ENCODE results near the gene SAPCD2. TPM values are rescaled to one million over a fixed set of nuclear protein-coding genes. Genes with fewer than 3 reads are reported as not detected.
"Not testable (repeated sequence)": the region's sequence is repeated elsewhere in the genome, so short reads cannot be mapped to it uniquely, and the experiment has no call there.

SAPCD2 gene, protein sequence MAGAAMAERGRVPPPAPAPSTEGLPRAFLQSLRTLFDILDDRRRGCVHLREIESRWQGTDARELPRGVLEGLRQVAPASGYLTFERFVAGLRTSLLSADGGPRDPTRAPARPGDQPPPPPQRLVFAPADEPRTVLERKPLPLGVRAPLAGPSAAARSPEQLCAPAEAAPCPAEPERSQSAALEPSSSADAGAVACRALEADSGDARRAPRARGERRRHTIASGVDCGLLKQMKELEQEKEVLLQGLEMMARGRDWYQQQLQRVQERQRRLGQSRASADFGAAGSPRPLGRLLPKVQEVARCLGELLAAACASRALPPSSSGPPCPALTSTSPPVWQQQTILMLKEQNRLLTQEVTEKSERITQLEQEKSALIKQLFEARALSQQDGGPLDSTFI
- total RNA-seq = under 1 TPM; 0.17 to 0.19 TPM
- 0.53 TPM for polyA plus RNA-seq (2013, experiment 1 of 2)
- 0.75 TPM for polyA plus RNA-seq (2013, experiment 2 of 2)
- 0 to 42.0 (median 0.97) reads per million in 172 experiments for total RNA-seq

DNA sequence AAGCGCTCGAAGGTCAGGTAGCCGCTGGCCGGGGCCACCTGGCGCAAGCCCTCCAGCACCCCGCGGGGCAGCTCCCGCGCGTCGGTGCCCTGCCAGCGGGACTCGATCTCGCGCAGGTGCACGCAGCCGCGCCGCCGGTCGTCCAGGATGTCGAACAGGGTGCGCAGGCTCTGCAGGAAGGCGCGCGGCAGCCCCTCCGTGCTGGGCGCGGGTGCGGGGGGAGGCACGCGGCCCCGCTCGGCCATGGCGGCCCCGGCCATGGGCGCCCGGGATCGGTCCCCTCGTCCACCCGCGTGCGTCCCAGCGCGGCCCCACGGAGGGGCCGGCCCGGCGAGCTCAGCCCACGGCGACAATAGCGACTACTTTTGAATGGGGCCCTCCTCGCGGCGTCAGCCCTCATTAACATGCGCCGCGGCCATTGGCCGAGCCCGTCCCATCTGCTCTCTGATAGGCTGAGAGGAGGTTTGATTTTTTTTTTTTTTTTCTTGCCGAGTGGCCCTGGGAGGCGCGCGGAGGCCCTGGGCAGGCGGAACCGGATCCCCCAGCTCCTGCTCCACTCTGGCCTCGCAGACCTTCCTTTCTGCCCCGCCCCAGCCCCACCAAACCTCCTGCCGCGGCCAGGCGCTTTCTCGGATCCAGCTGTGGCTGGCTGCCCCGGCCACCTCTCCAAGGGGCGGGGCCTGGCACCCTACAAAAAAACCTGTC lies at the start of gene SAPCD2:
TSS of gene SAPCD2 (minus strand) at position 357 of the 705 bp plus-strand sequence. CDS start at position 260, 97 bp downstream.
- ATAC-seq (ENCODE audit: poor library complexity) (peak; percentile 88), DNase-seq (peak; percentile 68 to 94 (median 78))
- Mint-ChIP-seq H3K4me1 (ENCODE audit: low read depth) (peaks cover 16% of the 10 kb centered on the region), H3K27ac (peak within 1 kb of the TSS; percentile 24), H3K36me3 (ENCODE audit: low read depth) (no peaks in the 10 kb centered on the region), H3K9me3 (no peaks in the 10 kb centered on the region), H3K27me3 (peaks cover 4% of the 10 kb centered on the region), H3K4me3 (peak within 1 kb of the TSS; percentile 82)
- ChIA-PET POLR2A (interaction anchor here (0.6 to 5.2 kb wide), 9 partner anchors 16 to 342 kb away, joined by 3 to 62 read pairs (median 4); partner anchors contain the start of genes DPP7, MAN1B1 and TUBB4B), CTCF (interaction anchor here (0.7 to 2.8 kb wide), 6 partner anchors 16 to 166 kb away, joined by 3 to 15 read pairs (median 4); partner anchors contain the start of genes MAN1B1 and NPDC1)
- intact Hi-C loops (cut with DNase I, micrococcal nuclease) = loop anchor here in 1 of 2 experiments (2.0 kb wide), 1 partner anchor 16 kb away; the partner anchor contains the start of gene MAN1B1
- Histone ChIP-seq H3K36me3 (ENCODE audit: insufficient read depth, low read length) (no peaks in the 10 kb centered on the region), H3K27ac (ENCODE audit: low read depth in 1 of 2, low read length in 2 of 2) (no peak within 1 kb of the TSS), H3K27me3 (ENCODE audit: control insufficient read depth in 1 of 2, insufficient read depth in 2 of 2, low read length in 2 of 2) (peaks cover 0 to 8% of the 10 kb centered on the region in 2 experiments), H3K4me3 (ENCODE audit: low read length) (peak within 1 kb of the TSS; percentile 45), H3K9me3 (ENCODE audit: control insufficient read depth in 1 of 2, insufficient read depth in 1 of 2, low read length in 2 of 2) (no peaks in the 10 kb centered on the region), H3K4me1 (ENCODE audit: insufficient read depth, low read length) (peaks cover 28% of the 10 kb centered on the region)
- TF ChIP-seq, protein P1, sequence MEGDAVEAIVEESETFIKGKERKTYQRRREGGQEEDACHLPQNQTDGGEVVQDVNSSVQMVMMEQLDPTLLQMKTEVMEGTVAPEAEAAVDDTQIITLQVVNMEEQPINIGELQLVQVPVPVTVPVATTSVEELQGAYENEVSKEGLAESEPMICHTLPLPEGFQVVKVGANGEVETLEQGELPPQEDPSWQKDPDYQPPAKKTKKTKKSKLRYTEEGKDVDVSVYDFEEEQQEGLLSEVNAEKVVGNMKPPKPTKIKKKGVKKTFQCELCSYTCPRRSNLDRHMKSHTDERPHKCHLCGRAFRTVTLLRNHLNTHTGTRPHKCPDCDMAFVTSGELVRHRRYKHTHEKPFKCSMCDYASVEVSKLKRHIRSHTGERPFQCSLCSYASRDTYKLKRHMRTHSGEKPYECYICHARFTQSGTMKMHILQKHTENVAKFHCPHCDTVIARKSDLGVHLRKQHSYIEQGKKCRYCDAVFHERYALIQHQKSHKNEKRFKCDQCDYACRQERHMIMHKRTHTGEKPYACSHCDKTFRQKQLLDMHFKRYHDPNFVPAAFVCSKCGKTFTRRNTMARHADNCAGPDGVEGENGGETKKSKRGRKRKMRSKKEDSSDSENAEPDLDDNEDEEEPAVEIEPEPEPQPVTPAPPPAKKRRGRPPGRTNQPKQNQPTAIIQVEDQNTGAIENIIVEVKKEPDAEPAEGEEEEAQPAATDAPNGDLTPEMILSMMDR (IDR thresholded peaks at IDR 0.05) = no peak

DNA sequence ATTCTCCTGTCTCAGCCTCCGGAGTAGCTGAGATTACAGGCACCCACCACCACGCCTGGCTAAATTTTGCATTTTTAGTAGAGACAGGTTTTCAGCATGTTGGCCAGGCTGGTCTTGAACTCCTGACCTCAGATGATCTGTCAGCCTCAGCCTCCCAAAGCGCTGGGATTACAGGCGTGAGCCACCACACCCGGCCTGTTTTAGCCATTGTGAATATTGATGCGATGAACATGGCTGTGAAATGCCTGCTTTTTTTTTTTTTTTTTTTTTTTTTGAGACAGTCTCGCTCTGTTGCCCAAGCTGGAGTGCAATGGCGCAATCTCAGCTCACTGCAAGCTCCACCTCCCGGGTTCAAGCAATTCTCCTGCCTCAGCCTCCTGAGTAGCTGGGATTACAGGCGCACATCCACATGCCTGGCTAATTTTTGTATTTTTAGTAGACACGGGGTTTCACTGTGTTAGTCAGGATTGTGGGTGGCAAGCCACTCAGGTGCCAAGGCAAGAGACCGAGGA lies 47.8 kb upstream of the SAPCD2 start:
- H3K4me1 Mint-ChIP-seq (ENCODE audit: low read depth); H3K36me3 Mint-ChIP-seq (ENCODE audit: low read depth); H3K27me3 Mint-ChIP-seq; H3K4me3 ChIP-seq (ENCODE audit: low read length); H3K36me3 ChIP-seq (ENCODE audit: insufficient read depth, low read length); H3K9me3 Mint-ChIP-seq; H3K27ac ChIP-seq (ENCODE audit: low read depth in 1 of 2, low read length in 2 of 2); H3K27me3 ChIP-seq (ENCODE audit: control insufficient read depth in 1 of 2, insufficient read depth in 2 of 2, low read length in 2 of 2); H3K9me3 ChIP-seq (ENCODE audit: control insufficient read depth in 1 of 2, insufficient read depth in 1 of 2, low read length in 2 of 2); H3K4me3 Mint-ChIP-seq; ATAC-seq (ENCODE audit: poor library complexity); DNase-seq; H3K27ac Mint-ChIP-seq: not testable (repeated sequence)
- ChIA-PET POLR2A (interaction anchor here (1.2 kb wide), 1 partner anchor 22 kb away, joined by 3 read pairs; no protein-coding TSS in a partner anchor), CTCF (interaction anchor here (0.7 to 2.4 kb wide), 7 partner anchors 11 to 118 kb away, joined by 3 to 7 read pairs (median 4); partner anchors contain the start of genes ANAPC2, NPDC1, RNF224 and SSNA1)
- intact Hi-C loops (cut with DNase I, micrococcal nuclease) = loop anchor here (1.0 to 5.0 kb wide), 2 partner anchors 109 to 119 kb away; partner anchors contain the start of gene RNF224 (in 1 of the 2)
- peaks cover 15% of the 10 kb centered on the region for H3K4me1 ChIP-seq (ENCODE audit: insufficient read depth, low read length)

DNA sequence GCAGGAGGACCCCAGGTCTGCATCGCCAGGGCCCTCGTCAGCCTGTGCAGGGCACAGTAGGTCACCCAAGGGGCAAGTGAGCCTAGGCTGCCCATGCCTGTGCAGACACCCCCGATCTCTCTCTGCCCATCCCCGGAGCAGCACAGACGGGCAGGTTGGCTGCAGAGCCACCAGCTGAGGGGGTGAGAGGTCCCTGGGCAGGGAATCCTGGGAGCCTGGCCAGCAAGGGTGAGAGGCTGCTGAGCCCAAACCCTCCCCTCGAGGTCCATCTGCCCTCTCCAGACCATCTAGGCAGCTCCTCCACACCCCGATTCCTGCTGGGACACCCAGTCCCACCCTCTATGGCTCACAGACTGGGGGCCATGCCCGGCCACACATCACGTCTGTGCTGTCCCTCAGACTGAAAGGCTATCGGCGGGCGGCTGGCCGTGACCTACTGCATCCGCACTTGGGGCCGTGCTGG lies 46.9 kb upstream of the SAPCD2 start:
- intact Hi-C loops (cut with DNase I, micrococcal nuclease) = loop anchor here in 1 of 2 experiments (5.0 kb wide), 1 partner anchor 120 kb away; no protein-coding TSS in a partner anchor
- H3K27ac ChIP-seq (ENCODE audit: low read depth in 1 of 2, low read length in 2 of 2) = no peak overlapping the region
- DNase-seq (peak in 1 of 14 experiments; percentile 20), ATAC-seq (ENCODE audit: poor library complexity) (no peak)
- POLR2A ChIA-PET = no interaction called here
- TF ChIP-seq, protein P1 (IDR thresholded peaks at IDR 0.05) = no peak
- no peaks in the 10 kb centered on the region for H3K27me3 Mint-ChIP-seq
- no peaks in the 10 kb centered on the region for H3K27me3 ChIP-seq (ENCODE audit: control insufficient read depth in 1 of 2, insufficient read depth in 2 of 2, low read length in 2 of 2)
- no peaks in the 10 kb centered on the region for H3K9me3 ChIP-seq (ENCODE audit: control insufficient read depth in 1 of 2, insufficient read depth in 1 of 2, low read length in 2 of 2)
- no peak overlapping the region for H3K4me3 ChIP-seq (ENCODE audit: low read length)
- no peak overlapping the region for H3K4me3 Mint-ChIP-seq
- H3K4me1 ChIP-seq (ENCODE audit: insufficient read depth, low read length) = peaks cover 24% of the 10 kb centered on the region
- peaks cover 8% of the 10 kb centered on the region for H3K36me3 Mint-ChIP-seq (ENCODE audit: low read depth)
- H3K27ac Mint-ChIP-seq = no peak overlapping the region
- H3K36me3 ChIP-seq (ENCODE audit: insufficient read depth, low read length) = peaks cover 7% of the 10 kb centered on the region
- H3K4me1 Mint-ChIP-seq (ENCODE audit: low read depth) = no peaks in the 10 kb centered on the region
- no peaks in the 10 kb centered on the region for H3K9me3 Mint-ChIP-seq
- CTCF ChIA-PET = no interaction called here

Measured in CD4-positive, alpha-beta T cell (primary cell).